WTC11 (cell line): ENCODE data around the gene PDE5A. TPM values are rescaled to one million over a fixed set of nuclear protein-coding genes. Genes with fewer than 3 reads are reported as not detected.

Source experiments
- ATAC-seq: fragments of 200-7000 bp; cut with Tn5 transposase; 2 replicates; pipeline ENCODE4 v1.10.0; 2021; ENCODE audit warnings: mild to moderate bottlenecking, moderate library complexity
- CTCF ChIA-PET: fragments of 300-600 bp; sonication (Branson Sonifier 250); formaldehyde crosslinking; loops from one replicate; lab custom pipeline; 2021; ENCODE audit warnings: antibody characterized with exemption; lab: Charles Lee
- POLR2A ChIA-PET: fragments of 350-600 bp; sonication (Branson Sonifier 250); formaldehyde crosslinking; loops from one replicate; lab custom pipeline; 2021; ENCODE audit warnings: antibody characterized with exemption; lab: Charles Lee
- DNase-seq: peaks from one replicate; pipeline ENCODE4 v3.0.0; 2021; ENCODE audit warnings: low spot score
- H3K27ac Mint-ChIP-seq: 2 replicates; pipeline ENCODE4 v1.8.0; 2021; ENCODE audit warnings: mixed read lengths
- H3K27me3 Mint-ChIP-seq: 2 replicates; pipeline ENCODE4 v1.8.0; 2021; ENCODE audit warnings: low read depth, mild to moderate bottlenecking, moderate library complexity, mixed read lengths
- H3K36me3 Mint-ChIP-seq: 2 replicates; pipeline ENCODE4 v1.8.0; 2021; ENCODE audit warnings: mixed read lengths
- H3K4me1 Mint-ChIP-seq: 2 replicates; pipeline ENCODE4 v1.8.0; 2022; ENCODE audit warnings: mixed read lengths
- H3K4me3 Mint-ChIP-seq: 2 replicates; pipeline ENCODE4 v1.8.0; 2021; ENCODE audit warnings: mild to moderate bottlenecking, moderate library complexity, mixed read lengths
- H3K9me3 Mint-ChIP-seq: 2 replicates; pipeline ENCODE4 v1.8.0; 2021; ENCODE audit warnings: mixed read lengths
- ELF4 ChIP-seq: sonication (generic); formaldehyde crosslinking; IDR thresholded peaks from 2 replicates; pipeline ENCODE4 v1.8.1; 2022; ENCODE audit warnings: low read depth, mild to moderate bottlenecking, moderate library complexity, missing genetic modification reagents
- ESRRA ChIP-seq: sonication (generic); formaldehyde crosslinking; IDR thresholded peaks from 2 replicates; pipeline ENCODE4 v1.8.1; 2022; ENCODE audit warnings: mild to moderate bottlenecking, missing genetic modification reagents, borderline replicate concordance
- GTF2I ChIP-seq: fragments of 250-450 bp; sonication (Bioruptor Pico); conservative IDR thresholded peaks from 2 replicates; pipeline ENCODE4 v1.4.0; 2021; ENCODE audit warnings: mild to moderate bottlenecking
- KAT7 ChIP-seq: sonication (generic); formaldehyde crosslinking; IDR thresholded peaks from 2 replicates; pipeline ENCODE4 v1.8.1; 2023; ENCODE audit warnings: missing genetic modification reagents, mild to moderate bottlenecking, borderline replicate concordance
- ZNF263 ChIP-seq: sonication (generic); formaldehyde crosslinking; IDR thresholded peaks from 2 replicates; pipeline ENCODE4 v1.8.1; 2022; ENCODE audit warnings: low read depth, mild to moderate bottlenecking, moderate library complexity, missing genetic modification reagents
- ZNF317 ChIP-seq: sonication (generic); formaldehyde crosslinking; IDR thresholded peaks from 2 replicates; pipeline ENCODE4 v1.8.1; 2023; ENCODE audit warnings: low read depth, mild to moderate bottlenecking, moderate library complexity, missing genetic modification reagents, borderline replicate concordance
- total RNA-seq: library from RNA; stranded (reverse); gene quantifications from 3 replicates; pipeline ENCODE4 v1.2.3, GENCODE V29; 2021
- TF ChIP-seq, protein P1 (sequence below): sonication (generic); formaldehyde crosslinking; IDR thresholded peaks from 2 replicates; pipeline ENCODE4 v1.8.0; 2022; ENCODE audit warnings: mild to moderate bottlenecking, missing genetic modification reagents
- TF ChIP-seq, protein P2 (sequence below): fragments of 250-450 bp; sonication (Bioruptor Pico); IDR thresholded peaks from 2 replicates; pipeline ENCODE4 v1.9.0; 2021; ENCODE audit warnings: mild to moderate bottlenecking
- TF ChIP-seq, protein P3 (sequence below): fragments of 250-450 bp; sonication (Bioruptor Pico); IDR thresholded peaks from 2 replicates; pipeline ENCODE4 v1.8.0; 2021; ENCODE audit warnings: mild to moderate bottlenecking
- TF ChIP-seq, protein P4 (sequence below): sonication (generic); formaldehyde crosslinking; conservative IDR thresholded peaks from 2 replicates; pipeline ENCODE4 v1.8.1; 2023; ENCODE audit warnings: mild to moderate bottlenecking, low read depth, missing genetic modification reagents, moderate library complexity
- TF ChIP-seq, protein P5 (sequence below): sonication (generic); formaldehyde crosslinking; IDR thresholded peaks from 2 replicates; pipeline ENCODE4 v1.8.1; 2022; ENCODE audit warnings: low read depth, mild to moderate bottlenecking, moderate library complexity, missing genetic modification reagents, borderline replicate concordance
- TF ChIP-seq, protein P6 (sequence below): sonication (generic); formaldehyde crosslinking; IDR thresholded peaks from 2 replicates; pipeline ENCODE4 v1.8.0; 2022; ENCODE audit warnings: mild to moderate bottlenecking, missing genetic modification reagents
- TF ChIP-seq, protein P7 (sequence below): sonication (generic); formaldehyde crosslinking; IDR thresholded peaks from 2 replicates; pipeline ENCODE4 v1.8.1; 2023; ENCODE audit warnings: mild to moderate bottlenecking, missing genetic modification reagents

PDE5A gene
- total RNA-seq, 1 experiment from 2014 or later = 25.6 TPM

DNA sequence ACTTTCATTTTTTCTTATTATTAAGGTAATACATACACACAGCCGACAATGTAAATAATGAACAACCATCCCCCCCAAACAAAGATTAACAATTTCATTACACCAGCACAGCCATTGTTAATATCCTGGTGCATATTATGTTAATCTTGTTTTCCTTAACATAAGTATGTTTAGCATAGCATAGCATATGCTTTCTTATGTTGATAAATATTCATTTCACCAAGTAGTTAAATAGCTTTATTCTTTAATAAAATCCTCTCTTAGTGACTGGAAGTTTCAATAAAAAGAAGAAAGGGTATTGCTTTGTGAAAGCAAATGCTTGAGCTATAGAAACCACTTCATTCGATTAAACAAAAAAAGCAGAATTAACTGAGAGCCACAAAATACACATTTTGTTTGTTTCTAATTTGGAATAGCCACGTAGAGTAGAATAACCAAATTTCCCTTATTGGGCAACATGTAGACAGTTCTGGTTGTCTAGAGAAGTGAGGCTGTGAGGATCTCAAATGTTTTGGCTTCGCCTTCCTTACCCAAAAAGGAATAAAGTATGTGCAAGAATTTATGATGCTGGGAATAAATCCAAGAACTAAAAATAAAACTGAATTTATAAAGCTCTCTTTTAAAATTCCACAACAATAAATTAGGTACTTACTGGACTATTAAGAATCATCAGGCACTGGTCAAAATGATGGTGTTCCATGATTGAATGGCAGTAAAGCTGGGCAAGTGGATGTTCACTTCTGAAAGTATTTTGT lies 118.0 kb downstream of the PDE5A start:
- Mint-ChIP-seq H3K27ac (no peak overlapping the region), H3K4me3 (no peak overlapping the region), H3K9me3 (no peaks in the 10 kb centered on the region), H3K4me1 (no peaks in the 10 kb centered on the region), H3K36me3 (peaks cover 19% of the 10 kb centered on the region), H3K27me3 (no peaks in the 10 kb centered on the region)
- CTCF ChIA-PET = no interaction called here
- no peak for DNase-seq
- POLR2A ChIA-PET = no interaction called here
- ATAC-seq = no peak
- TF ChIP-seq KAT7 (CRISPR knock-in tag) (no peak), ZNF263 (CRISPR knock-in tag) (no peak), ELF4 (CRISPR knock-in tag) (no peak)
- TF ChIP-seq, protein P1, sequence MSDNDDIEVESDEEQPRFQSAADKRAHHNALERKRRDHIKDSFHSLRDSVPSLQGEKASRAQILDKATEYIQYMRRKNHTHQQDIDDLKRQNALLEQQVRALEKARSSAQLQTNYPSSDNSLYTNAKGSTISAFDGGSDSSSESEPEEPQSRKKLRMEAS (CRISPR knock-in tag) = no peak
- TF ChIP-seq, protein P2, sequence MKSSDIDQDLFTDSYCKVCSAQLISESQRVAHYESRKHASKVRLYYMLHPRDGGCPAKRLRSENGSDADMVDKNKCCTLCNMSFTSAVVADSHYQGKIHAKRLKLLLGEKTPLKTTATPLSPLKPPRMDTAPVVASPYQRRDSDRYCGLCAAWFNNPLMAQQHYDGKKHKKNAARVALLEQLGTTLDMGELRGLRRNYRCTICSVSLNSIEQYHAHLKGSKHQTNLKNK (CRISPR knock-in tag) = no peak
- TF ChIP-seq, protein P3, sequence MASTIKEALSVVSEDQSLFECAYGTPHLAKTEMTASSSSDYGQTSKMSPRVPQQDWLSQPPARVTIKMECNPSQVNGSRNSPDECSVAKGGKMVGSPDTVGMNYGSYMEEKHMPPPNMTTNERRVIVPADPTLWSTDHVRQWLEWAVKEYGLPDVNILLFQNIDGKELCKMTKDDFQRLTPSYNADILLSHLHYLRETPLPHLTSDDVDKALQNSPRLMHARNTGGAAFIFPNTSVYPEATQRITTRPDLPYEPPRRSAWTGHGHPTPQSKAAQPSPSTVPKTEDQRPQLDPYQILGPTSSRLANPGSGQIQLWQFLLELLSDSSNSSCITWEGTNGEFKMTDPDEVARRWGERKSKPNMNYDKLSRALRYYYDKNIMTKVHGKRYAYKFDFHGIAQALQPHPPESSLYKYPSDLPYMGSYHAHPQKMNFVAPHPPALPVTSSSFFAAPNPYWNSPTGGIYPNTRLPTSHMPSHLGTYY = no peak
- TF ChIP-seq, protein P4, sequence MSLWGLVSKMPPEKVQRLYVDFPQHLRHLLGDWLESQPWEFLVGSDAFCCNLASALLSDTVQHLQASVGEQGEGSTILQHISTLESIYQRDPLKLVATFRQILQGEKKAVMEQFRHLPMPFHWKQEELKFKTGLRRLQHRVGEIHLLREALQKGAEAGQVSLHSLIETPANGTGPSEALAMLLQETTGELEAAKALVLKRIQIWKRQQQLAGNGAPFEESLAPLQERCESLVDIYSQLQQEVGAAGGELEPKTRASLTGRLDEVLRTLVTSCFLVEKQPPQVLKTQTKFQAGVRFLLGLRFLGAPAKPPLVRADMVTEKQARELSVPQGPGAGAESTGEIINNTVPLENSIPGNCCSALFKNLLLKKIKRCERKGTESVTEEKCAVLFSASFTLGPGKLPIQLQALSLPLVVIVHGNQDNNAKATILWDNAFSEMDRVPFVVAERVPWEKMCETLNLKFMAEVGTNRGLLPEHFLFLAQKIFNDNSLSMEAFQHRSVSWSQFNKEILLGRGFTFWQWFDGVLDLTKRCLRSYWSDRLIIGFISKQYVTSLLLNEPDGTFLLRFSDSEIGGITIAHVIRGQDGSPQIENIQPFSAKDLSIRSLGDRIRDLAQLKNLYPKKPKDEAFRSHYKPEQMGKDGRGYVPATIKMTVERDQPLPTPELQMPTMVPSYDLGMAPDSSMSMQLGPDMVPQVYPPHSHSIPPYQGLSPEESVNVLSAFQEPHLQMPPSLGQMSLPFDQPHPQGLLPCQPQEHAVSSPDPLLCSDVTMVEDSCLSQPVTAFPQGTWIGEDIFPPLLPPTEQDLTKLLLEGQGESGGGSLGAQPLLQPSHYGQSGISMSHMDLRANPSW (CRISPR knock-in tag) = no peak
- TF ChIP-seq, protein P5, sequence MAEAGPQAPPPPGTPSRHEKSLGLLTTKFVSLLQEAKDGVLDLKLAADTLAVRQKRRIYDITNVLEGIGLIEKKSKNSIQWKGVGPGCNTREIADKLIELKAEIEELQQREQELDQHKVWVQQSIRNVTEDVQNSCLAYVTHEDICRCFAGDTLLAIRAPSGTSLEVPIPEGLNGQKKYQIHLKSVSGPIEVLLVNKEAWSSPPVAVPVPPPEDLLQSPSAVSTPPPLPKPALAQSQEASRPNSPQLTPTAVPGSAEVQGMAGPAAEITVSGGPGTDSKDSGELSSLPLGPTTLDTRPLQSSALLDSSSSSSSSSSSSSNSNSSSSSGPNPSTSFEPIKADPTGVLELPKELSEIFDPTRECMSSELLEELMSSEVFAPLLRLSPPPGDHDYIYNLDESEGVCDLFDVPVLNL (CRISPR knock-in tag) = no peak

DNA sequence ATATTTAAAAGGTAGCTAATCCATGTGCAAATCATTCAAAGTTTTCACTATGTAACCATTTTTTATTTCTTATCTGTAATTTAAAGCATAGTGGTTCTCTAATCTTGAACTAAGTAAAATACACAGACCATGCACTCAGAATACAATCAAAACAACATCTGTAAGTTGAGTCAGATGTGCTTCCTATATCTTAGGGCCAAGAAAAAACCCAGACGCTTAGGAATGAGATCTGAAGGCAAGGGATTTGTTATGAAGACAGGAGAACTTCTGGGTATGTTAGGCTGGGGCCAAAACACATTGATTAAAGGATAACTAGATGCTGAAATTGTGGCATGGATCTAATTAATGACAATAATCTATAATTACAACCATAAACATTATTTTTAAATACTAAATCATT lies 120.3 kb downstream of the PDE5A start:
- Mint-ChIP-seq H3K27ac (no peak overlapping the region), H3K27me3 (no peaks in the 10 kb centered on the region), H3K36me3 (peaks cover 28% of the 10 kb centered on the region), H3K4me3 (no peak overlapping the region), H3K9me3 (no peaks in the 10 kb centered on the region), H3K4me1 (no peaks in the 10 kb centered on the region)
- DNase-seq (no peak), ATAC-seq (no peak)
- ChIA-PET CTCF (no interaction called here), POLR2A (no interaction called here)
- TF ChIP-seq, protein P6, sequence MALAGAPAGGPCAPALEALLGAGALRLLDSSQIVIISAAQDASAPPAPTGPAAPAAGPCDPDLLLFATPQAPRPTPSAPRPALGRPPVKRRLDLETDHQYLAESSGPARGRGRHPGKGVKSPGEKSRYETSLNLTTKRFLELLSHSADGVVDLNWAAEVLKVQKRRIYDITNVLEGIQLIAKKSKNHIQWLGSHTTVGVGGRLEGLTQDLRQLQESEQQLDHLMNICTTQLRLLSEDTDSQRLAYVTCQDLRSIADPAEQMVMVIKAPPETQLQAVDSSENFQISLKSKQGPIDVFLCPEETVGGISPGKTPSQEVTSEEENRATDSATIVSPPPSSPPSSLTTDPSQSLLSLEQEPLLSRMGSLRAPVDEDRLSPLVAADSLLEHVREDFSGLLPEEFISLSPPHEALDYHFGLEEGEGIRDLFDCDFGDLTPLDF (CRISPR knock-in tag) = no peak
- no peak for TF ChIP-seq ZNF317
- TF ChIP-seq ESRRA (CRISPR knock-in tag) = no peak
- TF ChIP-seq GTF2I (CRISPR knock-in tag) = no peak
- TF ChIP-seq, protein P7, sequence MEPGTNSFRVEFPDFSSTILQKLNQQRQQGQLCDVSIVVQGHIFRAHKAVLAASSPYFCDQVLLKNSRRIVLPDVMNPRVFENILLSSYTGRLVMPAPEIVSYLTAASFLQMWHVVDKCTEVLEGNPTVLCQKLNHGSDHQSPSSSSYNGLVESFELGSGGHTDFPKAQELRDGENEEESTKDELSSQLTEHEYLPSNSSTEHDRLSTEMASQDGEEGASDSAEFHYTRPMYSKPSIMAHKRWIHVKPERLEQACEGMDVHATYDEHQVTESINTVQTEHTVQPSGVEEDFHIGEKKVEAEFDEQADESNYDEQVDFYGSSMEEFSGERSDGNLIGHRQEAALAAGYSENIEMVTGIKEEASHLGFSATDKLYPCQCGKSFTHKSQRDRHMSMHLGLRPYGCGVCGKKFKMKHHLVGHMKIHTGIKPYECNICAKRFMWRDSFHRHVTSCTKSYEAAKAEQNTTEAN = no peak
